Fibroblast of lung (primary cell): ENCODE data around the gene TAS1R1. TPM values are rescaled to one million over a fixed set of nuclear protein-coding genes. Genes with fewer than 3 reads are reported as not detected.

Experiments used
- DNase-seq, 2 donors: peaks; one replicate each; pipeline versions ENCODE4 v3.0.0 to v3.0.0-alpha.2; 2010; ENCODE audit warnings: low read depth in 2 of 2
- H2AFZ ChIP-seq: 2 replicates; pipeline ENCODE4 v1.5.1; 2012; ENCODE audit warnings: low read length, control low read depth, inconsistent platforms
- H3K27ac ChIP-seq: 2 replicates; pipeline ENCODE4 v1.5.1; 2011; ENCODE audit warnings: low read length, control low read depth; ENCODE audit not compliant: insufficient read depth
- H3K27me3 ChIP-seq: 2 replicates; pipeline ENCODE4 v1.5.1; 2011; ENCODE audit warnings: mild to moderate bottlenecking, low read length; ENCODE audit not compliant: control insufficient read depth, insufficient read depth
- H3K36me3 ChIP-seq: 2 replicates; pipeline ENCODE4 v1.5.1; 2011; ENCODE audit warnings: low read length; ENCODE audit not compliant: control insufficient read depth, insufficient read depth
- H3K4me1 ChIP-seq: 2 replicates; pipeline ENCODE4 v1.5.1; 2011; ENCODE audit warnings: low read length; ENCODE audit not compliant: control insufficient read depth, insufficient read depth; ENCODE audit errors: extremely low read depth
- H3K4me2 ChIP-seq: 2 replicates; pipeline ENCODE4 v1.5.1; 2011; ENCODE audit warnings: low read length, control low read depth; ENCODE audit not compliant: insufficient read depth; ENCODE audit errors: extremely low read depth
- H3K4me3 ChIP-seq, 4 experiments: fragments of 200-600 bp in 1 of 4; sonication (generic) in 1 of 4; replicated peaks in 1 of 4; 2 replicates each; pipeline ENCODE4 v1.5.1; 2011 to 2016; ENCODE audit warnings: low read length in 4 of 4, low read depth in 3 of 4, mild to moderate bottlenecking in 3 of 4, control low read depth in 2 of 4, inconsistent platforms in 1 of 4, mixed read lengths in 1 of 4; ENCODE audit not compliant: insufficient read depth in 1 of 4; ENCODE audit errors: control extremely low read depth in 1 of 4
- H3K79me2 ChIP-seq: 2 replicates; pipeline ENCODE4 v1.5.1; 2012; ENCODE audit warnings: mild to moderate bottlenecking, low read length, inconsistent platforms; ENCODE audit not compliant: control insufficient read depth, insufficient read depth
- H3K9ac ChIP-seq: 2 replicates; pipeline ENCODE4 v1.5.1; 2011; ENCODE audit warnings: mild to moderate bottlenecking, low read length, control low read depth; ENCODE audit not compliant: insufficient read depth
- H3K9me3 ChIP-seq: 2 replicates; pipeline ENCODE4 v1.5.1; 2012; ENCODE audit warnings: low read depth, low read length; ENCODE audit not compliant: control insufficient read depth, insufficient read depth
- H4K20me1 ChIP-seq: 2 replicates; pipeline ENCODE4 v1.5.1; 2011; ENCODE audit warnings: low read length; ENCODE audit not compliant: control insufficient read depth, insufficient read depth; ENCODE audit errors: extremely low read depth
- EZH2 ChIP-seq: IDR thresholded peaks from 2 replicates; pipeline ENCODE4 v1.5.1; 2012; ENCODE audit warnings: low read length, control low read depth, mild to moderate bottlenecking; ENCODE audit errors: missing control alignments
- polyA plus RNA-seq, 2 donors: library from polyadenylated mRNA; depleted of rRNA in 1 of 2; stranded (reverse) in 1 of 2; unstranded in 1 of 2; fragments of >200 nt; gene quantifications; 2 replicates each; pipeline ENCODE4 v1.2.1, GENCODE V29; 2011 to 2012; ENCODE audit warnings: missing spikeins in 1 of 2
- total RNA-seq: library from RNA; depleted of rRNA; stranded (reverse); fragments of >200 nt; gene quantifications from 2 replicates; pipeline ENCODE4 v1.2.1, GENCODE V29; 2014
- TF ChIP-seq, protein P1 (sequence below), 2 donors: IDR thresholded peaks in 1 of 2; conservative IDR thresholded peaks in 1 of 2; 1 replicate in 1 of 2; 2 replicates in 1 of 2; pipeline ENCODE4 v1.5.1; 2011 to 2012; ENCODE audit warnings: low read length in 2 of 2, control low read depth in 1 of 2, inconsistent platforms in 1 of 2, low read depth in 1 of 2, mild to moderate bottlenecking in 1 of 2

Gene TAS1R1
- total and polyA plus RNA-seq, 2 donors (not counting 1 experiment from before 2014, with no cell fraction given), result 0.10 to 0.17 TPM

DNA sequence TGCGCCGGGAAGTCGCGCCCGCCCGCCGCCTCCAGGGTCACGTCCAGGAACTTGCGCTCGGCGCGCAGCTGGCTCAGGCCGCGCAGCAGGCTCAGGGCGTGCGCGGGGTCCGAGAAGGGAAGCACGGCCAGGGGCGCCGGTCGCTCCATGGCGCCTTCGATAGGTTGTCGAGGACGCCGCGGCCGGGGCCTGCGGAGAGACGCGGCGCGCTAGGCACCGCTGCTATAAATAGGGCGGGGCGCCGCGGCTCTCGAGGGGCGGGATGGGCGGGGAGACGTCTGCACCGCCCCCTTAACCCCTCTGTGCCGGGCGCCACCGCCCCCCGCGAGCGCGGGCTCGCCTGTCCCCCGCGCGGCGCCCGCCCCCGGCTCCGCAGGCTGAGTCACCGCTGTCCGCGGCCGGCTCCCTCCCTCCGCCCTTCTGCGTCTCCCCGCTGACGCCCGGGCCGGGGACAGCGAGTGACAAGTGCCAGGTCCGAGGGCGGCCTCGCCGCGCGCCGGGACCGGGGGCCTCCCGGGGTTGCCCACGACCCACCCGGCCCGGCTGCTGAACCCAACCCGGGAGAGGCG, 47.6 kb downstream of the TAS1R1 start, which contains the start of gene KLHL21:
Gene KLHL21 (minus strand): TSS at position 201 of the 569 bp plus-strand sequence. CDS start 52 bp downstream, at position 149.
- peak; percentile 86 to 89 for DNase-seq
- no peak for TF ChIP-seq EZH2
- TF ChIP-seq, protein P1, sequence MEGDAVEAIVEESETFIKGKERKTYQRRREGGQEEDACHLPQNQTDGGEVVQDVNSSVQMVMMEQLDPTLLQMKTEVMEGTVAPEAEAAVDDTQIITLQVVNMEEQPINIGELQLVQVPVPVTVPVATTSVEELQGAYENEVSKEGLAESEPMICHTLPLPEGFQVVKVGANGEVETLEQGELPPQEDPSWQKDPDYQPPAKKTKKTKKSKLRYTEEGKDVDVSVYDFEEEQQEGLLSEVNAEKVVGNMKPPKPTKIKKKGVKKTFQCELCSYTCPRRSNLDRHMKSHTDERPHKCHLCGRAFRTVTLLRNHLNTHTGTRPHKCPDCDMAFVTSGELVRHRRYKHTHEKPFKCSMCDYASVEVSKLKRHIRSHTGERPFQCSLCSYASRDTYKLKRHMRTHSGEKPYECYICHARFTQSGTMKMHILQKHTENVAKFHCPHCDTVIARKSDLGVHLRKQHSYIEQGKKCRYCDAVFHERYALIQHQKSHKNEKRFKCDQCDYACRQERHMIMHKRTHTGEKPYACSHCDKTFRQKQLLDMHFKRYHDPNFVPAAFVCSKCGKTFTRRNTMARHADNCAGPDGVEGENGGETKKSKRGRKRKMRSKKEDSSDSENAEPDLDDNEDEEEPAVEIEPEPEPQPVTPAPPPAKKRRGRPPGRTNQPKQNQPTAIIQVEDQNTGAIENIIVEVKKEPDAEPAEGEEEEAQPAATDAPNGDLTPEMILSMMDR (conservative IDR thresholded peaks at IDR 0.05 in 1 of 2, IDR thresholded peaks at IDR 0.05 in 1 of 2; ENCODE audit: low read depth in 1 of 2, low read length in 2 of 2), result no peak
- peaks cover 40% of the 10 kb centered on the region for H3K79me2 ChIP-seq

DNA sequence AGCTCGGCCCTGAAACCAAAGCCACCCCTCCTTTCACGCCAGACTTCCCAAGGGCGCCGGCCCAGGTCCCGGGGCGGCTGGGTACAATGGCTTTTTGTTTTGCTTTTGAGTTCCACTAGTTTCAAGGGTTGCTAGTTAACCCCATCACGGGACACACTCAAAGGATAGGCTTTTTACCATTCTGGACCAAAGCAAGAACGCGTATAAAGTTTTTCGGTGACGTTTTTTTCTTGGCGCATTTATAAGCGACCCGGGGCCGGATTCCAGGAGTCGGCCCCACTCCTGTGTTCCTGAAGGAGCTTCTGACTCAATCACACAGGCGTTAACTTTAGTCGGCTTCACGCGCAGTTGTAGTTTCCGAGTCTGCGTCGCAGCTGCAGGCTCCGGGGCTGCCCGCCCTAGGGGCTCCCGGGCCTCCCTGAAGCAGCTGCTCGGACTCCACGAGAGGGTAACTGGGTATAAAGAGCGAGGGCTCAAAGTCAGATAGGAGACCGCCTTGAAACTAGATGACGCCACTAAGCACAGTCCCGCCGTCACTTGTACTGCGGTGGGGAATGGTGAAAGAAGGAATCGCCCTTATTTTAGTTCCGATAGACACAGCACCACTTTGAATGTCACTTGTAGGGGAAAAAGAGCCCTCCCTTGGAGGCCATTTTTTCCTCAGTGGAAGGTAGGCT, 48.3 kb downstream of the TAS1R1 start:
- Histone ChIP-seq H3K4me2 (peak overlapping the region; percentile 90), H3K27me3 (no peaks in the 10 kb centered on the region), H2AFZ (peak overlapping the region; percentile 59), H3K4me3 (peak overlapping the region; percentile 52 to 99 (median 60)), H3K36me3 (peaks cover 8% of the 10 kb centered on the region), H3K9me3 (no peaks in the 10 kb centered on the region), H3K27ac (peak overlapping the region; percentile 97), H3K4me1 (peaks cover 11% of the 10 kb centered on the region), H4K20me1 (no peaks in the 10 kb centered on the region), H3K9ac (peak overlapping the region; percentile 89), H3K79me2 (peaks cover 37% of the 10 kb centered on the region)
- TF ChIP-seq, protein P1 (conservative IDR thresholded peaks at IDR 0.05 in 1 of 2, IDR thresholded peaks at IDR 0.05 in 1 of 2; ENCODE audit: low read depth in 1 of 2, low read length in 2 of 2), result no peak
- no peak for TF ChIP-seq EZH2
- DNase-seq, result peak; percentile 84 to 86

More for the DNA sequence above, 47.6 kb downstream of the TAS1R1 start, which contains the start of gene KLHL21:
- H3K4me1 ChIP-seq, result peaks cover 11% of the 10 kb centered on the region
- H3K4me3 ChIP-seq, result peak within 1 kb of the TSS; percentile 71 to 99 (median 94)
- H3K27ac ChIP-seq, result peak within 1 kb of the TSS; percentile 97
- H2AFZ ChIP-seq, result peak within 1 kb of the TSS; percentile 59
- H3K4me2 ChIP-seq, result peak within 1 kb of the TSS; percentile 90
- no peaks in the 10 kb centered on the region for H4K20me1 ChIP-seq
- H3K36me3 ChIP-seq, result peaks cover 11% of the 10 kb centered on the region
- H3K27me3 ChIP-seq, result no peaks in the 10 kb centered on the region
- H3K9me3 ChIP-seq, result no peaks in the 10 kb centered on the region
- peak within 1 kb of the TSS; percentile 89 for H3K9ac ChIP-seq

DNA sequence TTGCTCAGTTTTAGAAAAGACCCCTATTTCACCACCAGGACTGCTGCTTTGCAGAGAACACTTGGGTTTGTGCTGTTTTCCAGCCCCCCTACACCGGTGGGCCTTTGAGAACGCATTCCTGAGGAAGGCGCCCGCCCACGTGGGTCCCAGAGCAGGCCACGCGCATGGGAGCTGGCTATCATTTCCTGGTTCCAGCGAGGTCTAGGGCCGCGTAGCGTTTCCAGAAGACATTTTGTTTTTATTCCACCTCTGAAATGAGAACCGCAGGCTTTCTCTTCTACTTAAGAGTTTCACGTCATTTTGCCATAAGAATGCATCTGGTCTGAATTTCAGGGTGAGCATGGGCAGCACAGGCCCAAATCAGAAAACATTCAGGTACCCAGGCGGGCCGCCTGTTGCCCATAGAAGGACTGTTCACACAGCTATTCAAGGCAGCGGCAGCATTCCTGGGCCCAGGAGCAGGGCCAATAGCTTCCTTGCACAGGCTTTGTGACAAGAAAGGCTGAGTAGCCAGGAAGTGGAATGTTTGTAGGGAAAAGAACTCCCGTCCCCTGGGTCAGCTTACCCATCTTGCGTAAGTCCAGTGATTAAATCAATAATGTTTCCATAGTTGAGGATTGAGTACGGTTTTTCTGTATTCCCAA, 48.9 kb downstream of the TAS1R1 start:
- H3K4me3 ChIP-seq, result peak overlapping the region; percentile 52 to 99 (median 60)
- H4K20me1 ChIP-seq, result no peaks in the 10 kb centered on the region
- DNase-seq, result peak; percentile 83 to 92
- H3K9ac ChIP-seq, result peak overlapping the region; percentile 89
- peak overlapping the region; percentile 59 for H2AFZ ChIP-seq
- H3K9me3 ChIP-seq, result no peaks in the 10 kb centered on the region
- H3K27me3 ChIP-seq, result no peaks in the 10 kb centered on the region
- H3K27ac ChIP-seq, result peak overlapping the region; percentile 97
- H3K36me3 ChIP-seq, result peaks cover 5% of the 10 kb centered on the region
- H3K4me2 ChIP-seq, result peak overlapping the region; percentile 90
- peaks cover 33% of the 10 kb centered on the region for H3K79me2 ChIP-seq
- peaks cover 11% of the 10 kb centered on the region for H3K4me1 ChIP-seq
- no peak for TF ChIP-seq EZH2
- TF ChIP-seq, protein P1 (conservative IDR thresholded peaks at IDR 0.05 in 1 of 2, IDR thresholded peaks at IDR 0.05 in 1 of 2; ENCODE audit: low read depth in 1 of 2, low read length in 2 of 2), result no peak
